OCI-LY3 (cell line): Measurements from ENCODE around the gene EPHA3.

Experiments used
- H2AFZ ChIP-seq: fragments of 200-600, 300-600 bp; shearing (Covaris generic); 2 replicates; pipeline ENCODE4 v1.6.0; 2014; ENCODE audit warnings: antibody characterized with exemption, low read depth, low read length
- H3K27ac ChIP-seq: fragments of 200-600, 300-600 bp; sonication (generic); 2 replicates; pipeline ENCODE4 v1.5.1; 2014; ENCODE audit warnings: mild to moderate bottlenecking, low read length, moderate library complexity, mixed read lengths
- H3K27me3 ChIP-seq: fragments of 200-600, 300-600 bp; sonication (generic); 2 replicates; pipeline ENCODE4 v1.6.1; 2014; ENCODE audit warnings: low read depth, low read length, mixed read lengths
- H3K36me3 ChIP-seq: fragments of 200-600, 300-600 bp; sonication (generic); replicated peaks from 2 replicates; pipeline ENCODE3; 2014; ENCODE audit warnings: low read depth, low read length, mixed read lengths
- H3K4me1 ChIP-seq: fragments of 300-600, 200-600 bp; sonication (generic); 2 replicates; pipeline ENCODE4 v1.6.1; 2014; ENCODE audit warnings: low read length, mixed read lengths
- H3K4me2 ChIP-seq: fragments of 200-600, 300-600 bp; sonication (generic); 2 replicates; pipeline ENCODE4 v1.6.1; 2014; ENCODE audit warnings: low read length, mixed read lengths
- H3K4me3 ChIP-seq: fragments of 300-600, 200-600 bp; sonication (generic); 2 replicates; pipeline ENCODE4 v1.5.1; 2014; ENCODE audit warnings: antibody characterized with exemption, mild to moderate bottlenecking, low read length, moderate library complexity
- H3K79me2 ChIP-seq: fragments of 300-600, 200-600 bp; shearing (Covaris generic); 2 replicates; pipeline ENCODE4 v1.6.1; 2014; ENCODE audit warnings: mild to moderate bottlenecking, low read length, mixed read lengths
- H3K9ac ChIP-seq: fragments of 300-600, 200-600 bp; shearing (Covaris generic); 2 replicates; pipeline ENCODE4 v1.6.0; 2014; ENCODE audit warnings: mild to moderate bottlenecking, low read length, moderate library complexity
- H3K9me3 ChIP-seq: fragments of 200-600, 300-600 bp; shearing (Covaris generic); 2 replicates; pipeline ENCODE4 v1.6.1; 2014; ENCODE audit warnings: low read length, mixed read lengths; ENCODE audit not compliant: insufficient read depth
- H4K20me1 ChIP-seq: fragments of 200-600, 300-600 bp; sonication (generic); 2 replicates; pipeline ENCODE4 v1.6.1; 2016; ENCODE audit warnings: low read length, mixed read lengths; ENCODE audit not compliant: insufficient read depth
- CTCF ChIP-seq: fragments of 200-600, 300-600 bp; sonication (generic); IDR thresholded peaks from 2 replicates; pipeline ENCODE4 v1.5.1; 2014; ENCODE audit warnings: antibody characterized with exemption, low read length, low read depth
- EZH2phosphoT487 ChIP-seq: fragments of 200-600 bp; shearing (Covaris generic); IDR thresholded peaks from 2 replicates; pipeline ENCODE4 v1.6.1; 2018; ENCODE audit warnings: antibody characterized with exemption, mixed run types, low read depth

The EPHA3 gene

GRCh38 chr3:89155811-89156210 lies 48.4 kb downstream of the EPHA3 start:
- no peaks in the 10 kb centered on the region for H3K9me3 ChIP-seq
- no peaks in the 10 kb centered on the region for H3K27me3 ChIP-seq
- no peaks in the 10 kb centered on the region for H3K79me2 ChIP-seq
- TF ChIP-seq EZH2phosphoT487 = no peak
- TF ChIP-seq CTCF = no peak
- no peak overlapping the region for H3K9ac ChIP-seq
- no peaks in the 10 kb centered on the region for H3K4me1 ChIP-seq
- no peak overlapping the region for H3K4me2 ChIP-seq
- H3K4me3 ChIP-seq = no peak overlapping the region
- H2AFZ ChIP-seq = no peak overlapping the region
- no peaks in the 10 kb centered on the region for H4K20me1 ChIP-seq
- no peak overlapping the region for H3K27ac ChIP-seq
- no peaks in the 10 kb centered on the region for H3K36me3 ChIP-seq

- H3K36me3 ChIP-seq = no peaks in the 10 kb centered on the region
- H3K4me3 ChIP-seq = no peak overlapping the region
- H3K4me1 ChIP-seq = no peaks in the 10 kb centered on the region
- H3K9ac ChIP-seq = no peak overlapping the region
- H3K9me3 ChIP-seq = no peaks in the 10 kb centered on the region
- H4K20me1 ChIP-seq = no peaks in the 10 kb centered on the region
- H3K27me3 ChIP-seq = no peaks in the 10 kb centered on the region
- H3K27ac ChIP-seq = no peak overlapping the region
- TF ChIP-seq CTCF (no peak), EZH2phosphoT487 (no peak)
- H2AFZ ChIP-seq = no peak overlapping the region
- no peak overlapping the region for H3K4me2 ChIP-seq
- no peaks in the 10 kb centered on the region for H3K79me2 ChIP-seq
Measured at GRCh38 chr3:89157575-89157974, 50.2 kb downstream of the EPHA3 start.

GRCh38 chr3:89159605-89160004 lies 52.2 kb downstream of the EPHA3 start:
- TF ChIP-seq CTCF (no peak), EZH2phosphoT487 (no peak)
- Histone ChIP-seq H3K79me2 (no peaks in the 10 kb centered on the region), H3K27me3 (no peaks in the 10 kb centered on the region), H3K9me3 (no peaks in the 10 kb centered on the region), H3K27ac (no peak overlapping the region), H3K4me1 (no peaks in the 10 kb centered on the region), H4K20me1 (no peaks in the 10 kb centered on the region), H3K9ac (no peak overlapping the region), H2AFZ (no peak overlapping the region), H3K36me3 (no peaks in the 10 kb centered on the region), H3K4me3 (no peak overlapping the region), H3K4me2 (no peak overlapping the region)

- H3K9ac ChIP-seq = no peak overlapping the region
- no peaks in the 10 kb centered on the region for H3K79me2 ChIP-seq
- no peaks in the 10 kb centered on the region for H3K36me3 ChIP-seq
- no peaks in the 10 kb centered on the region for H3K27me3 ChIP-seq
- TF ChIP-seq EZH2phosphoT487 (no peak), CTCF (no peak)
- H3K4me2 ChIP-seq = no peak overlapping the region
- no peak overlapping the region for H3K4me3 ChIP-seq
- H3K27ac ChIP-seq = no peak overlapping the region
- H3K4me1 ChIP-seq = no peaks in the 10 kb centered on the region
- no peak overlapping the region for H2AFZ ChIP-seq
- H4K20me1 ChIP-seq = no peaks in the 10 kb centered on the region
- H3K9me3 ChIP-seq = no peaks in the 10 kb centered on the region
Measured at GRCh38 chr3:89164774-89165173, 57.4 kb downstream of the EPHA3 start.
